ENCODE results near the gene EIF2D. TPM values are rescaled to one million over a fixed set of nuclear protein-coding genes. Genes with fewer than 3 reads are reported as not detected.

The EIF2D gene
- total RNA-seq, 4 donors from 2014 or later = 19.1 to 106 (median 54.2) TPM

GRCh38 chr1:206550446-206550845, 61.8 kb downstream of the EIF2D start:
- no peaks in the 10 kb centered on the region for H3K4me1 ChIP-seq
- H3K27ac ChIP-seq = no peak overlapping the region
- intact Hi-C loops (cut with DNase I; ENCODE audit: low total_unique reads) = no loop called here
- TF ChIP-seq POLR2A (IDR thresholded peaks at IDR 0.05) = no peak
- TF ChIP-seq CTCF (IDR thresholded peaks at IDR 0.05) = no peak
- no peak overlapping the region for H3K4me3 ChIP-seq
- no peaks in the 10 kb centered on the region for H3K9me3 ChIP-seq
- no peaks in the 10 kb centered on the region for H3K36me3 ChIP-seq
- DNase-seq = no peak
- H3K27me3 ChIP-seq = no peaks in the 10 kb centered on the region

GRCh38 chr1:206547104-206547503, 65.2 kb downstream of the EIF2D start:
- Histone ChIP-seq H3K9me3 (no peaks in the 10 kb centered on the region), H3K27ac (no peak overlapping the region), H3K27me3 (no peaks in the 10 kb centered on the region), H3K4me1 (no peaks in the 10 kb centered on the region), H3K4me3 (no peak overlapping the region), H3K36me3 (no peaks in the 10 kb centered on the region)
- intact Hi-C loops (cut with DNase I; ENCODE audit: low total_unique reads) = no loop called here
- TF ChIP-seq POLR2A (IDR thresholded peaks at IDR 0.05) = no peak
- TF ChIP-seq CTCF (IDR thresholded peaks at IDR 0.05) = no peak
- DNase-seq = no peak

GRCh38 chr1:206545351-206545750, 66.9 kb downstream of the EIF2D start:
- H3K36me3 ChIP-seq = no peaks in the 10 kb centered on the region
- no peak for TF ChIP-seq POLR2A (IDR thresholded peaks at IDR 0.05)
- no peak for TF ChIP-seq CTCF (IDR thresholded peaks at IDR 0.05)
- H3K4me3 ChIP-seq = no peak overlapping the region
- H3K27me3 ChIP-seq = no peaks in the 10 kb centered on the region
- no peak overlapping the region for H3K27ac ChIP-seq
- H3K4me1 ChIP-seq = no peaks in the 10 kb centered on the region
- no peak for DNase-seq
- intact Hi-C loops (cut with DNase I; ENCODE audit: low total_unique reads) = no loop called here
- H3K9me3 ChIP-seq = no peaks in the 10 kb centered on the region

GRCh38 chr1:206544562-206545257, 67.6 kb downstream of the EIF2D start:
- no peaks in the 10 kb centered on the region for H3K4me1 ChIP-seq
- TF ChIP-seq CTCF (IDR thresholded peaks at IDR 0.05) (peak; percentile 68 to 86 (median 72)), POLR2A (IDR thresholded peaks at IDR 0.05) (no peak)
- no peaks in the 10 kb centered on the region for H3K9me3 ChIP-seq
- H3K27ac ChIP-seq = no peak overlapping the region
- peak; percentile 66 to 71 for DNase-seq
- H3K4me3 ChIP-seq = no peak overlapping the region
- H3K36me3 ChIP-seq = no peaks in the 10 kb centered on the region
- intact Hi-C loops (cut with DNase I; ENCODE audit: low total_unique reads) = no loop called here
- H3K27me3 ChIP-seq = no peaks in the 10 kb centered on the region

Other genes with a start within 250 kb of the EIF2D start
- 1 to 10 TPM in 2 of 4 donors, not detected in 2; 1.5 to 6.7 TPM for gene IKBKE, start 142.0 kb downstream of the EIF2D start, total RNA-seq
- 1 to 10 TPM in 3 of 4 donors, under 1 TPM in 1; 0.77 to 5.3 (median 3.2) TPM for gene RASSF5, start 104.9 kb downstream of the EIF2D start, total RNA-seq
- gene DYRK3, start 23.1 kb upstream of the EIF2D start, total RNA-seq = 10 to 100 TPM; 10.8 to 24.7 (median 14.7) TPM
- gene MAPKAPK2, start 72.4 kb upstream of the EIF2D start, total RNA-seq = 10 to 100 TPM; 17.1 to 89.2 (median 27.4) TPM
- gene IL19, start 158.3 kb upstream of the EIF2D start, total RNA-seq = under 1 TPM in 1 of 4 donors, not detected in 3; 0.76 TPM
- gene IL10, start 160.0 kb upstream of the EIF2D start, total RNA-seq = 1 to 10 TPM in 1 of 4 donors, under 1 TPM in 1, not detected in 2; 0.55 to 3.2 TPM